ENCODE results near the gene GPX3. TPM values are rescaled to one million over a fixed set of nuclear protein-coding genes. Genes with fewer than 3 reads are reported as not detected.

The GPX3 gene
- total and polyA plus RNA-seq, 10 donors, result 78.7 to 886 (median 303) TPM

- H3K4me3 ChIP-seq, result no peak overlapping the region
- peak overlapping the region in 5 of 8 donors; percentile 17 to 56 (median 50) for H3K27ac ChIP-seq
- H3K27me3 ChIP-seq (replicated peaks in 1 of 7), result no peaks in the 10 kb centered on the region
- H3K4me1 ChIP-seq, result peaks cover 0 to 33% (median 8%) of the 10 kb centered on the region in 6 donors
- H3K36me3 ChIP-seq, result no peaks in the 10 kb centered on the region
- DNase-seq, result no peak
- 78 to 88% (median 84%) methylated on average over 4 of the region's 4 CpGs for WGBS, 5 donors
- no peaks in the 10 kb centered on the region for H3K9me3 ChIP-seq
- TF ChIP-seq CTCF (IDR thresholded peaks at IDR 0.05 in 8 of 11, conservative IDR thresholded peaks at IDR 0.05 in 3 of 11), result no peak
- peak in 1 of 3 donors; percentile 20 for TF ChIP-seq POLR2AphosphoS5 (IDR thresholded peaks at IDR 0.05)
- intact Hi-C loops (cut with DNase I; ENCODE audit: low total_unique reads), result no loop called here
Measured at GRCh38 chr5:151014680-151015343, 5.6 kb upstream of the GPX3 start.

- Histone ChIP-seq H3K4me3 (no peak overlapping the region), H3K27me3 (replicated peaks in 1 of 7) (peaks cover 0 to 9% (median 0%) of the 10 kb centered on the region in 7 donors), H3K4me1 (peaks cover 0 to 45% (median 17%) of the 10 kb centered on the region in 6 donors), H3K27ac (peak overlapping the region in 4 of 8 donors; percentile 20 to 65 (median 44)), H3K9me3 (no peaks in the 10 kb centered on the region), H3K36me3 (no peaks in the 10 kb centered on the region)
- 88 to 94% (median 90%) methylated on average over 7 of the region's 7 CpGs for WGBS, 5 donors
- TF ChIP-seq CTCF (IDR thresholded peaks at IDR 0.05 in 8 of 11, conservative IDR thresholded peaks at IDR 0.05 in 3 of 11), result no peak
- TF ChIP-seq POLR2A (IDR thresholded peaks at IDR 0.05), result no peak
- TF ChIP-seq POLR2AphosphoS5 (IDR thresholded peaks at IDR 0.05), result no peak
- no peak for DNase-seq
- intact Hi-C loops (cut with DNase I; ENCODE audit: low total_unique reads), result no loop called here
Measured at GRCh38 chr5:151015974-151016587, 4.3 kb upstream of the GPX3 start.

- DNase-seq, result peak; percentile 82
- WGBS, 5 donors, result 51 to 84% (median 66%) methylated on average over 5 of the region's 5 CpGs
- TF ChIP-seq POLR2A (IDR thresholded peaks at IDR 0.05), result no peak
- TF ChIP-seq POLR2AphosphoS5 (IDR thresholded peaks at IDR 0.05), result peak in 1 of 3 donors; percentile 60
- Histone ChIP-seq H3K4me3 (peak overlapping the region in 1 of 8 donors; percentile 10), H3K9me3 (no peaks in the 10 kb centered on the region), H3K27ac (peak overlapping the region in 4 of 8 donors; percentile 31 to 65 (median 50)), H3K36me3 (peaks cover 0 to 3% (median 0%) of the 10 kb centered on the region in 6 donors), H3K4me1 (peaks cover 0 to 52% (median 23%) of the 10 kb centered on the region in 6 donors), H3K27me3 (replicated peaks in 1 of 7) (peaks cover 0 to 9% (median 0%) of the 10 kb centered on the region in 7 donors)
- intact Hi-C loops (cut with DNase I; ENCODE audit: low total_unique reads), result no loop called here
Measured at GRCh38 chr5:151016700-151017099, 3.7 kb upstream of the GPX3 start.

- intact Hi-C loops (cut with DNase I; ENCODE audit: low total_unique reads), result no loop called here
- peaks cover 0 to 14% (median 0%) of the 10 kb centered on the region in 6 donors for H3K36me3 ChIP-seq
- H3K27me3 ChIP-seq (replicated peaks in 1 of 7), result peaks cover 0 to 9% (median 0%) of the 10 kb centered on the region in 7 donors
- H3K9me3 ChIP-seq, result no peaks in the 10 kb centered on the region
- H3K4me1 ChIP-seq, result peaks cover 0 to 63% (median 30%) of the 10 kb centered on the region in 6 donors
- H3K4me3 ChIP-seq, result no peak overlapping the region
- no peak overlapping the region for H3K27ac ChIP-seq
- WGBS, 5 donors, result 87 to 96% (median 89%) methylated on average over 2 of the region's 2 CpGs
- TF ChIP-seq CTCF (IDR thresholded peaks at IDR 0.05 in 8 of 11, conservative IDR thresholded peaks at IDR 0.05 in 3 of 11) (no peak), POLR2AphosphoS5 (IDR thresholded peaks at IDR 0.05) (no peak), POLR2A (IDR thresholded peaks at IDR 0.05) (no peak)
- DNase-seq, result no peak
Measured at GRCh38 chr5:151017897-151018296, 2.5 kb upstream of the GPX3 start.

Measured in spleen (tissue), 11 donors.